ENCODE measurements around the gene CCDC97. TPM values are rescaled to one million over a fixed set of nuclear protein-coding genes. Genes with fewer than 3 reads are reported as not detected.
A peak's percentile ranks its signal among the peaks of the same experiment; 100 is the strongest.

Gene CCDC97
- total and polyA plus RNA-seq, 2 of the 8 experiments (the other 6 are each of a cell fraction or from before 2014, with no cell fraction given) = 19.8 to 27.1 TPM

DNA sequence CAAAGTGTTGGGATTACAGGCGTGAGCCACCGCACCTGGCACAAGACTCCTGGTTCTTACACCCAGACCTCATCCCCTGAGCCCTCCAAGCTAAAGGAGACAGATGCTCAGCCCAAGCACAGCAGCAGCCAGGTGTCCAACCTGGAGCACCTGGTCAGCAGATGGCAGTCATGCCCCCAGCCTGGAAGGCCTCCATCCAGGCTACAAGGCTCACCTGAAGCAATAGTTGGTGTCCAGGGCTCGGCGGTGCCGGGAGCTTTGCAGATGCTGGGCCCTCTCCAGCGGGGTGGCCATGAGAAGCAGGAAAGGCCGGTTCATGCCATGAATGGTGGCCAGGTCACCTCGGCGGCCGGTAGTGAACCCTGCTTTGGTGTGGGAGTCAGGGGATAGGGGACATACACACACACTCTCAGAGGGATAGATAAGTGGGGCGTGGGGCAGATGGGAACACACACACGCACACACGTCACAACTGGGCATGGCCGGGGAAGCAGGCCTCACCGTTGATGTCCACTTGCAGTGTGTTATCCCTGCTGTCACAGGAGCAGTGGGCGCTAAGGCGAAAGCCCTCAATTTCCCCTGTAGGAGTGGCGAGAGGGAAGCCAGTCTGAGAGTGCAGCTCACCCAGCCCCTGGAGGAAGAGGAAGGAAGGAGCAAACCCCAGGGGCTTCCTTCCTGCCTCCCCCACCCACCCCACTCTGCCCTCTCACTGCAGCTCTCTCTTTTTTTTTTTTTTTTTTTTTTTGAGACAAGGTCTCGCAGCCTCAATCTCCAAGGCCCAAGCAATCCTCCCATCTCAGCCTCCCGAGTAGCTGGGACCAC lies 31.9 kb downstream of the CCDC97 start:
- H3K27ac ChIP-seq (ENCODE audit: low read depth, low read length) = no peak overlapping the region
- H2BK120ac ChIP-seq (replicated peaks; ENCODE audit: low read depth, low read length) = no peak overlapping the region
- H2AFZ ChIP-seq (ENCODE audit: low read length) = no peak overlapping the region
- TF ChIP-seq RAD21 (IDR thresholded peaks at IDR 0.05 in 1 of 2, conservative IDR thresholded peaks at IDR 0.05 in 1 of 2; ENCODE audit: low read depth in 2 of 2, low read length in 2 of 2) (peak; percentile 58 to 71), SIN3A (conservative IDR thresholded peaks at IDR 0.05 in 1 of 2, IDR thresholded peaks at IDR 0.05 in 1 of 2; ENCODE audit: low read depth in 1 of 2, low read length in 2 of 2) (no peak), CTCF (IDR thresholded peaks at IDR 0.05; ENCODE audit: control extremely low read depth in 1 of 3, insufficient read depth in 1 of 3, low read depth in 1 of 3, low read length in 3 of 3) (peak; percentile 61 to 66 (median 65))
- TF ChIP-seq, protein P1, sequence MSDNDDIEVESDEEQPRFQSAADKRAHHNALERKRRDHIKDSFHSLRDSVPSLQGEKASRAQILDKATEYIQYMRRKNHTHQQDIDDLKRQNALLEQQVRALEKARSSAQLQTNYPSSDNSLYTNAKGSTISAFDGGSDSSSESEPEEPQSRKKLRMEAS (IDR thresholded peaks at IDR 0.05) = peak; percentile 33; the same call in 1 of the 2 replicates
- H3K79me2 ChIP-seq (ENCODE audit: control insufficient read depth in 1 of 2, insufficient read depth in 2 of 2, low read length in 2 of 2) = no peaks in the 10 kb centered on the region
- no peak overlapping the region for H3K14ac ChIP-seq (ENCODE audit: insufficient read length)
- H3K23me2 ChIP-seq (ENCODE audit: low read depth, low read length) = no peaks in the 10 kb centered on the region
- no peak overlapping the region for H4K91ac ChIP-seq (replicated peaks; ENCODE audit: insufficient read length, low read length)
- POLR2A ChIA-PET (ENCODE audit: partially characterized antibody) = interaction anchor here (1.0 to 1.8 kb wide), 4 partner anchors 15 to 22 kb away, joined by 3 to 4 read pairs (median 4); partner anchors contain the start of gene B9D2
- H2BK12ac ChIP-seq (ENCODE audit: low read depth, low read length) = no peak overlapping the region
- peak overlapping the region; percentile 81; the same call in 1 of the 2 replicates for H2BK15ac ChIP-seq (ENCODE audit: low read length)
- H4K8ac ChIP-seq (ENCODE audit: extremely low read depth, insufficient read depth, low read length) = peak overlapping the region; percentile 88; the same call in 1 of the 2 replicates
- H3K4me1 ChIP-seq (replicated peaks in 1 of 4; ENCODE audit: control insufficient read depth in 3 of 4, insufficient read depth in 4 of 4, low read length in 3 of 4) = peaks cover 0 to 3% (median 0%) of the 10 kb centered on the region in 4 experiments; a peak in 1 of 7 replicates
- H3K36me3 ChIP-seq (ENCODE audit: control insufficient read depth in 2 of 4, insufficient read depth in 4 of 4, low read length in 3 of 4) = no peaks in the 10 kb centered on the region
- H3K56ac ChIP-seq (replicated peaks; ENCODE audit: insufficient read length, low read depth, low read length) = no peak overlapping the region
- 89% methylated on average over 18 of the region's 20 CpGs; no CpG with 5 or more reads in 1 of the 2 experiments for WGBS, 2 experiments (ENCODE audit: extremely low coverage in 1 of 2, insufficient coverage in 1 of 2, insufficient read length in 1 of 2, insufficient replicate concordance in 2 of 2, low coverage in 1 of 2, low lambda C conversion rate in 2 of 2, missing lambda C conversion rate in 1 of 2)
- no peak overlapping the region for H4K5ac ChIP-seq (ENCODE audit: insufficient read length, low read depth, low read length)
- no peaks in the 10 kb centered on the region for H3K9me3 ChIP-seq (ENCODE audit: insufficient read depth in 2 of 2, low read depth in 1 of 2, low read length in 1 of 2)
- no peak overlapping the region; the same call in 1 of the 2 replicates for H3K18ac ChIP-seq (ENCODE audit: extremely low read depth, low read length)
- FAIRE-seq (no peak), DNase-seq (ENCODE audit: low read depth in 1 of 2, low spot score in 2 of 2) (no peak)
- H3K23ac ChIP-seq (ENCODE audit: insufficient read length) = no peak overlapping the region
- CTCF ChIA-PET (ENCODE audit: partially characterized antibody) = interaction anchor here (0.6 to 1.9 kb wide), 9 partner anchors 9 to 249 kb away, joined by 3 to 7 read pairs (median 3); no protein-coding TSS in a partner anchor
- H3K9ac ChIP-seq (replicated peaks in 1 of 4; ENCODE audit: extremely low read depth in 1 of 4, low read depth in 3 of 4, low read length in 3 of 4) = no peak overlapping the region; a peak in 1 of 7 replicates
- H2AK5ac ChIP-seq (ENCODE audit: low read depth, low read length) = no peak overlapping the region
- H3K79me1 ChIP-seq (ENCODE audit: low read depth, low read length) = no peaks in the 10 kb centered on the region
- no peaks in the 10 kb centered on the region for H4K20me1 ChIP-seq (replicated peaks in 1 of 2; ENCODE audit: control insufficient read depth in 1 of 2, insufficient read depth in 2 of 2, low read length in 2 of 2)
- no peak overlapping the region for H3K4me3 ChIP-seq (ENCODE audit: extremely low read depth in 1 of 4, insufficient read depth in 2 of 4, low read depth in 3 of 4, low read length in 4 of 4)
- no peak overlapping the region for H3K4ac ChIP-seq (replicated peaks; ENCODE audit: insufficient read length, low read depth, low read length)
- no peak overlapping the region; the same call in 1 of the 2 replicates for H2BK5ac ChIP-seq (ENCODE audit: low read depth, low read length)
- no peak overlapping the region for H3K4me2 ChIP-seq (ENCODE audit: insufficient read depth in 1 of 2, low read depth in 2 of 2, low read length in 2 of 2)
- no peaks in the 10 kb centered on the region for H3K27me3 ChIP-seq (replicated peaks in 1 of 4; ENCODE audit: control insufficient read depth in 3 of 4, extremely low read depth in 1 of 4, insufficient read depth in 3 of 4, low read length in 3 of 4)
- H2BK20ac ChIP-seq (ENCODE audit: low read length) = no peak overlapping the region

All from H1 (cell line).